Brain pericyte (primary cell): ENCODE measurements around the gene ACOT7.
"Not testable (repeated sequence)": the region's sequence is repeated elsewhere in the genome, so short reads cannot be mapped to it uniquely, and the experiment has no call there.

ENCODE experiments used
- DNase-seq: peaks from one replicate; pipeline ENCODE4 v3.0.0-alpha.2; 2012; ENCODE audit warnings: low read depth, low spot score

ACOT7 gene, protein sequence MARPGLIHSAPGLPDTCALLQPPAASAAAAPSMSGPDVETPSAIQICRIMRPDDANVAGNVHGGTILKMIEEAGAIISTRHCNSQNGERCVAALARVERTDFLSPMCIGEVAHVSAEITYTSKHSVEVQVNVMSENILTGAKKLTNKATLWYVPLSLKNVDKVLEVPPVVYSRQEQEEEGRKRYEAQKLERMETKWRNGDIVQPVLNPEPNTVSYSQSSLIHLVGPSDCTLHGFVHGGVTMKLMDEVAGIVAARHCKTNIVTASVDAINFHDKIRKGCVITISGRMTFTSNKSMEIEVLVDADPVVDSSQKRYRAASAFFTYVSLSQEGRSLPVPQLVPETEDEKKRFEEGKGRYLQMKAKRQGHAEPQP

DNA sequence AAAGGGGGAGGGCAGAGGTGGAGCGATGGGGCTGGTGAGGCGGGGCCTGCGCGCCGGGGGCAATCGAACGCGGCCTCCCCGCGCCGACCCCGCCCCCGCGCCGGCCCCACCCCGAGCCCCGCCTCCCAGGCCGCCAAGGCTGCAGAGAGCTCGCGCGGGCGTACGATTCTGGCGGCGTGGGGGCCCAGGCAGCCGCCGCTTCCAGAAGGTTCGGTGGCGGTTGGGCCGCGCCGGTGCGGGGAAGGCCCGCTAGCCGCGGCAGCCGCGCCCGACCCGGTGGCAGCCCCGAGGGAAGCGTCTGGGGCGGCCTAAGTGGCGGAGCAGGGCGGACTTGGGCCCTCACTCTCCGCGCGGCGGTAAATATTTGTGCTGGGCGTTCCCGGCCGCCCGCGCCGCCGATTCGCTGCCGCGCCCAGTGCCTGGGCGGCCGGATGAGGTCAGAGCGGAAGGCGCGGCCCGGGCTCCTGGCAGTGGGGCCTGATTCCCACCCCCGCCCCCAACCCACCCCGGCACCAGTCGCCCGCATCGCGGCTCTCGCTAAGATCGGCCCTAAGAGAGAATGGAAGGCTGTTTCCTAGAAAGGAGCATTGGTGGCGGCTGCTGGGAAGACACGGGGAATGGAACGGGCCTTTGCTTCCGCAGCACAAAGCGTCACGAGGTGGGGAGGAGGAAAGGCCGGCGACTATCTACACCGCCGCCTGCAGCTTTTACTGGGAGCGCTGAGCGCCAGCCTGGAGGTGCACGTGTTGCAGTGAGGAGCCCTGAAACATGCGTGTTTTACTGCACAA is at the start of gene ACOT7:
Gene ACOT7, minus strand, starts transcription at position 368 of the 788 bp plus-strand sequence. CDS start 368 bp downstream, outside the sequence.
- no peak for DNase-seq

DNA sequence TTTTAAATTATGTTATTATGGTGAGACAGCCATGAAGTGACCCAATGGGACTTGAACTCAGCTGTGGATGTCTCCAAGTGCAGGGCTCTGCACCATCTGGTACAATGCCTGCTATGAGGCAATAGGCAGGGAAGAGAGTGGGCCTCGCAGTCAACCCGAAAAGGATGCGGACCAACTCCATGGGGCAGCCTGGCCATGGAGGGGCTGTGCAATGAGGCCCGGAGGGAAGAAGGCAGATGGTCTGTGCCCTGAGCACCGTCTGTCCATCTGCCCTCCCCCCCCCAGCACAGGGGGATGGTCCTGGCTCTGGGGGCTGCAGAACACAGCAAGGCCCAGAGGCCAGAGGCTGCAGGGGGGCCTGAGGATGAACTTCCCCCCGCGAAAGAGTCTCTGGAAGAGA is 48.0 kb upstream of the ACOT7 start:
- DNase-seq, result no peak

DNA sequence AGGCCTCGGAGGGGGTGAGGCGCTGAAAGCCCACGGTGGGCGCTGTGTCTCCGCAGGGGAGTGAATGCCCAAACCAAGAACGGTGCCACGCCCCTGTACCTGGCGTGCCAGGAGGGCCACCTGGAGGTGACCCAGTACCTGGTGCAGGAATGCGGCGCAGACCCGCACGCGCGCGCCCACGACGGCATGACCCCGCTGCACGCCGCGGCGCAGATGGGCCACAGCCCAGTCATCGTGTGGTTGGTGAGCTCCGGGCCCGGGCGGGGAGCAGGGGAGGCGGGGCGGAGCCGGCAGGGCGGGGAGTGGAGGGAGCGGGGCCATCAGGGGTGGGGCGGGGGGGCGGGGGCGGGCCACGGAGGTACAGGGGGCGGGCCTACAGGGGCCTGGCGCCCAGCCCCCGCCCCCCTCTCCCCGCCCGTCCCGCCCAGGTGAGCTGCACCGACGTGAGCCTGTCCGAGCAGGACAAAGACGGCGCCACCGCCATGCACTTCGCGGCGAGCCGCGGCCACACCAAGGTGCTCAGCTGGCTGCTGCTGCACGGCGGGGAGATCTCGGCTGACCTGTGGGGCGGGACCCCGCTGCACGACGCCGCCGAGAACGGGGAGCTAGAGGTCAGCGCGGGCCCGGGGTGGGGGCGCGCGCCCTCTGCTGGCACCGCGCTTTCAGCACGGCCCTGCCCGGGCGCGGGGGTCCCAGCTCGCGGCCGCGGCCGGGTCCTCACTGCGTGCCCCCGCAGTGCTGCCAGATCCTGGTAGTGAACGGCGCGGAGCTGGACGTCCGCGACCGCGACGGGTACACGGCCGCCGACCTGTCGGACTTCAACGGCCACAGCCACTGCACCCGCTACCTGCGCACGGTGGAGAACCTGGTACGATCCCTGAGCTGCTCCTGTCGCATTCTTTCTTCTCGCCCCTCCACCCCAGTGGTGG is 46.9 kb upstream of the ACOT7 start:
- DNase-seq, result no peak

DNA sequence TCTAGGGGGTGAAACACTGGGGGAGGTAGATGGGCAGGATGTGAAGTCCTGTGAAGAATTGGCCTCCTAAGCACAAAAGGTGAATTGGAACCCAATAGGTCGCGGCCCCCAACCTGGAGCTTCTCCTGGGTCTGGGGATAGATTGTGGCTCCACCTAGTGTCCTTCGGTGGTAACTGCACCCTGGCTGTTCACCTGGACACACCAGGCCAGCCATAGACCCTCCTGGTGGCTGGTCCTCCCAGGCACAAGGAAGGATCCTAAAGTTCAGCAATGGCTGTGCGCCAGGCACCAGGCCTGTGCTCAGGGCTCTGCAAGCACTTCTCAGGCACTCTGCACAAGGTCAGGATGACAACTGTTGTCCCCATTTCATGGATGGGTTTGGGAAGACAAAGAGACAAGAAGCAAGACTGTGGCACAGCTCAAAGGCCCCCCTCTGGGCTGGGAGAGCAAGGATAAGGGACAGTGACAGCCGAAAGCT is 44.5 kb upstream of the ACOT7 start:
- DNase-seq, result no peak

DNA sequence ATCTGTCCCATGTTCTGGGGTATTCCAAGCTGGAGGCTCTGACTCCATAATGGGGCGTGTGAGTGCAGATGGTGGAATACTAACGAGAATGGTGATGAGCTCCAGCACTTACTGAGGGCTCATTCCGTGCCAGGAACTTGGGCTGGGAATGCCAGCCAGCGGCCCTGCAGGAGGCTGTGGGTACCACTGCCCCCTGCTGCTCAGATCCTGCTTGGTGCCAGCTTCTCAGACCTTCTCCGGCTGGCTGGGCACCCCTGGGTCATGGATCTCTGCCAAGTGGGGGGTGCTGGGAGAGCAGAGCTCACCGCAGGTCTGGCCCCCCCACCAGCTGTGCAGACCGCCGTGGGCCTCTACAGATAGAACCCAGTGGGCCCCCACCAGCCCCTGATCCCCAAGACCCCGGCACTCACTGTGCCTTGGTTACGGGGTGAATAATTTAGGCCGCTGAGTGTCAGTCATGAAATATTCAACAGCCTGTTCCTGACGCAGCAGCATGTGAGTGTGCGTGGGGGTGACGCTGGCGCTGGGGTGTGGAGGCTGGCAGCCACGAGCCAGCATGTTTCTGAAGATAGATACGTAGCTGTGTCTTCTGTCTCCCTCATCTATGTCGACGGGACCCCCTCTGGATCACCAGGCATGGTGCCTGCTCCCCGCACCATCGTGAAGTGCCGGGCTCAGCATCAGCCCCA is 43.6 kb upstream of the ACOT7 start:
- not testable (repeated sequence) for DNase-seq

DNA sequence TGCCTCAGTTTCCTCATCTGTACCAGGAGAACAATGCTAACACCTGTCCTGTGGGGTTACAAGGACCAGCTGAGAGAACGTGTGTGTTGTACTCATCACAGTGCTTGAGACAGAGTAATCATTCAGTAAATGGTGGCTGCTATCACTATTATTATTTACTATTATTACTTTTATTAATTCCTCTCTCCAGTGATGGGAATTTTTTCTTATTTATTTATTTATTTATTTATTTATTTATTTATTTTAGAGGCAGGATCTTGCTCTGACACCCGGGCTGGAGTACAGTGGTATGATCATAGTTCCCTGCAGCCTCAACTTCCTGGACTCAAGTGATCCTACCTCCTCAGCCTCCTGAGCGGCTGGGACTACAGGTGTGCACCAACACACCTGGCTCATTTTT is 42.7 kb upstream of the ACOT7 start:
- not testable (repeated sequence) for DNase-seq

DNA sequence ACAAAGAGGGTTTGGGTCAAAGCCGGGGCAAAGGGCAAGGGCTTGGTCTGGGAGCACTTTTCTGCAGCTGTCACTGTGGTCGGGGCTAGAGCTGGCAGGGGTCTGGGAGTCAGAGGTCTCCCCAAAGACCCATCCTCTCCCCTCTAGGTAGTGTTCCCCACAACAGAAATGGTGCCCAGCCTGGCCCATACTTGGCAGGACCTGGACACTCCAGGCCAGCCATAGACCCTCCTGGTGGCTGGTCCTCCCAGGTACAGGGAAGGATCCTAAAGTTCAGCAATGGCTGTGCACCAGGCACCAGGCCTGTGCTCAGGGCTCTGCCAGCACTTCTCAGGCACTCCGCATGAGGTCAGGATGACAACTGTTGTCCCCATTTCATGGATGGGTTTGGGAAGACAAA is 42.0 kb upstream of the ACOT7 start:
- no peak for DNase-seq

DNA sequence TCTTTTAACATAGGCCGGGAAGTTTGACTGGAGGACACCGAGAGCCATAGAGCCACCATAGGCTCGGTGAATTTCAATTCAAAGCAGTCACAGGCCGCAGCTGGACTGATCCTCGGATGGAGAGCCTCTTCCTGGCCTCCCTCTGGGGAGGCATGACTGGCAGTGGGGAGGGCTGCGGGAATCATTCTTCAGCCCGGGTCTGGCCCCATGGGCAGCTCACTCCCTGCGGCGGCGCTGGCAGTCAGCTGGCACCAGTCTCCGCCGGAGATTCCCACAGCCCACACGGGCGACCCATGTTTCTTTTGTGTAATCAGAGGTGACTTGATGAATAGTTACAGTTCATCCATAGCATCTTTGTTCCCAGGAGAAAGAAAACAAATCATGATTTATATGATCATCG is 41.6 kb upstream of the ACOT7 start:
- no peak for DNase-seq

DNA sequence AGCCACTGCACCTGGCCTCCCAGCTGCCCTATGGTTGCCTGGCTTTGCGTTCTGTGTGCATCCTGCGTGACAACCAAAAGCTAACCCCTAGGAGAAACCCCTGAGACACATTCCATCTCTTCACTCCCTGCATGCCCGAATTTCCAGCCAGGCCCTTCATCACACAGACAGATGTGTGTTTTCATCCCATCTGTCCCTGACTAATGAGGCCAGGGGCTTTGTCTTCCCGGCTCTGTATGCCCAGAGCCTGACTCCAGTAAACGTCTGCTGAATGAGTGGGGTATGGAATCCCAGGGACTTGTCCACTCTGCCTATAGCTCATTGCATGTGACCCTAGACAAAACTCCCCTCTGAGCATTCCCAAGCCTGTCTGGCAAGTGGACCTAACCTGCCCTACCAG is 40.6 kb upstream of the ACOT7 start:
- no peak for DNase-seq

DNA sequence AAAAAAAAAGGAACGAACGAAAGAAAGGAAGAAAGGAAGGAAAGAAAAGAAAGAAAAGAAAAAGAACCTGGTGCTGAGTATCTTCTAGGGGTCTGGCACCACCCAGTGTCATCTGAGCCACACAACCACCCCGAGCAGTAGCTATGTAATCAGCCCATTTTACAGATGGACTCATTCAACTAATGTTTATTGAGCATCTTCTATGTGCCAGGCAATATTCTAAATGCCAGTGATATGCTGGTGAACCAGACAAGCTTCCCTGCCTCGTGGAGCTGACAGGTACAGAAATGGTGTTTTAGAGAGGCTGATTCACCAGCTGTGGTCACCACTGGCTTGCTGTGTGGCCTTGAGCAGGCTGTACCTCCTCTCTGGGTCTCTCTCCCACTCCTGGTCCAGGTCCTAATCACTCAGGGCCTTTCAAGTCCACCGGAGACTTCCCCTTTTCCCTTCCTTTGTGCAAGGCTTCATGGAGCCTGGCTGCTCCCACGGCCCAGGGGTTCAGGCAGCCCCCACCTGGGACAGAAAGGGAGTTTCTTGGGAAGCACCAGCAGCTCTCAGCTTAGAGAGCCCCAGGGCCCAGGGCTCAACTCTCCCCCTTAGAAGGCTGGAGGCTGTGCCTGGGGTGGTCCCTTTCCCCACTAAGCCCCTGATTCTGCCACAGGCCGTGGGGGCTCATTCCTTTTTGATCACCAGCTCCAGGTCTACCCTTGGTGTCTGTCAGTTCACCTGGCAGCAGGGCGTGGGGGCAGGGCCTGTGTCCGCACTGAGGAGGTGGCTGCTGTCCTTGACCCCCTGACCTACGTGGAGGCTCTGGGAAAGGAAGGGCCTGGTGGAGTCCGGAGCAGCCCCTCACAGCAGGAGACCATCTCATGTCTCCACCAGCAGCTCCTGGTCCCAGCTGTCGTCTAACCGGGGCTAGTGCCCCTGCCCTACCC is 38.3 kb upstream of the ACOT7 start:
- not testable (repeated sequence) for DNase-seq

DNA sequence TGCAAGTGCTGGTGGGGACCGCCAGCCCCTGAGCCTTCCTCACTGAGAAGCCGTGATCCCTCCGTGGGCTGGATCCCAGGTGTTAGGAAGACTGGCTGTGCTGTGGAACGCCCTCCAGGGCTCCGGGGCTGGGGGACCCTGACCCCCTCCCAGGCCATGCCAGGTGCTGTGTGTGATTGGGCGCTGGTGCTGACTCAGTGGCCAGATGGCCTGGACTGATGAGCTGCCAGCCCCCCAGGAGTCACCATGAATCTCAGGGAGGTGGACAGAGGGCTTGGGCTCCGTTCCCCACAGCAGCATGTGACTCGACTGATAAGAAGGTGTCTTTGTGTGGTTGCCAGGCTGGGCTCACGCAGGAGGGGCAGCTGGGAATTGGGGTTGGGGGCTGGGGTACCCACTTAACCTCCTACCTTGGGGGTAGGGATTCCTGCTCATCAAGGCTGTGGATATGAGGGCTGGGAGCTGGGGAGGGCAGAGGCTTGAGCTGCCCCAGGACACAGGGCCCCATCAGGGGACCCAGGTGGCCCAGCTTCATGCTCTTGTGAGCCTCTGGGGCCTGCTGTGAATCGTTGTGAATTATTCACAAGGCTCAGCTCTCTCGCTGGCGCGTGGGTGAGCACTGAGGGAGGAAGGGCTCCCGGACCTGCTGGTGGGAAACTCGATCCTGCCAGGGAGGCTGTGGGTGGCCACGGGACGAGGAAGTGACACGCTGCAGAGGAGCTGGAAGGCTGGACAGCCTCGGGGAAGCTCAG is 36.3 kb upstream of the ACOT7 start:
- not testable (repeated sequence) for DNase-seq

DNA sequence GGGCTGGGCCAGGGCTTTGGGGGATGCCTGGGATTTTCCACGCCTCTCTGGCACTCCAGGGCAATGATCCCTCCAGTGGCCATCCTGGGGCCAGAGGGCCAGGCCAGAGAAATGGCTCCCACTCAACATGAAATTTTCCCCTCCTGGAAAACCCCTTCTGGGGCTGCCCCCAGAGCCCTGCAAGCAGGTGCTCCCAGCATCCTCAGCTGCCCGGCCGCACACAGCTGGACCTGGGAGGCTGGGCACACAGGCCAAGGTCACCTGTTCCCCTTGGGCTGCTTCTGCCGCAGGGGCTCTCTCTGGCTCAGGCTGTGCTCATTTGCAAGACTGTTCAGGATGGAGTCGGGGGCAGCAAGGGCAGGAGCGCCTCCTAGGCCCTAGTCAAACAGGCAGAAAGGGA is 34.9 kb upstream of the ACOT7 start:
- not testable (repeated sequence) for DNase-seq

DNA sequence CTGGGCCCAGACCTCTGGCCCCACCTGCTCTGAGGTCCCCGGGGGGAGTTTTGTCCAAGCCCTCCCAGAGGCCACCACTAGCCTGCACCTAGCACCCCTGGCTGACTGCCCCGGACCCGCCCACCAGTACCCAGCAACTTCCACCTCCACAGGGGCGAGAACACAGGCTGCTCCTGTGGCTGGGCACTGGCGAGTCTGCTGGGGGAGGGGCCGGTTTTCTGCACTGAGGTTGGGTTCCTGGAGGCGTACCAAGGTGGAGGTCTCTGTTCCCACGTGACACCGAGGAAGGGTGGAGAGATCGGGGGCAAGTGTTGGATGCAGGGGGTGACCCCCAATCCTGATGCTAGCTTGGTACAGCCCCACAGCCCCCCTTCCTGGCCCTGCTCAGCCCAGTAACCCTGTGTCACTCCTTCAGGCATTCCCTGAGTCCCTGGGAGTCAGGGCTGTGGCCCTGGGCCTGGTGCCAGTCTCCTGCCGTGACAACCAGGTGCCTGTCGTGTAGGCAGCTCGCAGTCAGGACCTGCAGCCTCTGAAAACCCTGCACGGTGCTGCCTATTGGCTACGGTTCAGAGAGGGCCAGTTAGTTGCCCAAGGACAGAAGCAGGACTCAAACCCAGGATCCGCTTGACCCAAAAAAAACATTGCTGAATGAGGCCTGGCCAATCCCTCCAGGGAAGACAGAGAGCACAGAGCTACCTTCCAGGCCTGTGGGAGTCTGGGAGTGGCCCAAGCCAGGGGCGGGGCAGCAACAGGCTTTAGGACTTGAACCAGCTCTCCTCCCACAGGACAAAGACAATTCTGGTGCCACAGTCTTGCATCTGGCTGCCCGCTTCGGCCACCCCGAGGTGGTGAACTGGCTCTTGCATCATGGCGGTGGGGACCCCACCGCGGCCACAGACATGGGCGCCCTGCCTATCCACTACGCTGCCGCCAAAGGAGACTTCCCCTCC is 34.1 kb upstream of the ACOT7 start:
- DNase-seq, result no peak

DNA sequence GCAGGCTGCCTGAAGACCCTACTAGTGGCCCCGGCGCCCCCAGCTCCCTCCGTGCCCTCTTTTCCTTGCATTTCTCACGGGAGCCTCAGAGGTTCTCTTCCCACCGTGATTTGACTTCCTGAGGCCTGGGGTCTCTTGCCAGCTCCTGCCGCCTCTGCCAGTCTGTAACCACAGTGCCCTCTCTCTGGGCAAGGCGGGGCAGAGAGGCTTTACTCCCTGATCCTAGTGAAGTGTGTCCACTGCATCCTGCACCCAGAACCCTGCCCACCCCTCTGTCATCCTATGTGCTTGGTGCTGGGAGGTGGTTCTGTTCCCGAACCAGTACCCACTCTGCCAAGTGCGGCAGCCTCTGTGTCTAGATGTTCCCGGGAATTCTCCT is 33.4 kb upstream of the ACOT7 start:
- no peak for DNase-seq

DNA sequence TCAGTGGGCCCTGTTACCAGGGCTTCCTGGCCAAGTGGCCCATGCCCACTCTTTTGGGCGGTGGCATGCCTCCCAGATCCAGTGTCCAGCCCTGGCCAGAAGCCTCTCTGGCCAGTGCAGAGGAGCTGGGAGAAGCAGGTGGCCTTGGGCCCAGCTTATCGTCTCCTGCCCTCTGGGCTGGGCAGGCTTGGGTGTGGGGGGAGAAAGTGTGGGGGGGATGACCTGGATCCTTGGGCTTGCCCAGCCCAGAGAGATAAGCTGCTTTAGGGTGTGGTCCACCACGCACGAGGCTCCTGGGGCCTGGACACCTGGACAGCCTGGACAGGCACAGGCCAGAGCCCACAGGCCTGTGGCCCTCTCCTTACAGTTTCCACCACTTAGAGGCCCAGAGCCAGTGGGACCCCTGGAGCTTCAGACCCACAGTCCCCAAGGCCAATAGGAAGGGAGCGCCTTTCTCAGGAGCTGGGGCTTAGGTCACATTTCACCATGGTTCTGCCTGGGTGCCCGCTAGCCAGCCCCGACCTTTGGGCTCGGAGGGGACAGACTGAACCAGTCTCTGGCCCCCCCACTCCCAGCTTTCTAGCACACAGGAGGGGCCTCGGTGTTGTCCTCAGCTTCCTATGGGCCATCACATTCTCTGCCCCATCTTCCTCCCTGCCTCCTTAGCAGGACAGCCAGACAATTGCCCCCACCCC is 32.9 kb upstream of the ACOT7 start:
- DNase-seq, result no peak

DNA sequence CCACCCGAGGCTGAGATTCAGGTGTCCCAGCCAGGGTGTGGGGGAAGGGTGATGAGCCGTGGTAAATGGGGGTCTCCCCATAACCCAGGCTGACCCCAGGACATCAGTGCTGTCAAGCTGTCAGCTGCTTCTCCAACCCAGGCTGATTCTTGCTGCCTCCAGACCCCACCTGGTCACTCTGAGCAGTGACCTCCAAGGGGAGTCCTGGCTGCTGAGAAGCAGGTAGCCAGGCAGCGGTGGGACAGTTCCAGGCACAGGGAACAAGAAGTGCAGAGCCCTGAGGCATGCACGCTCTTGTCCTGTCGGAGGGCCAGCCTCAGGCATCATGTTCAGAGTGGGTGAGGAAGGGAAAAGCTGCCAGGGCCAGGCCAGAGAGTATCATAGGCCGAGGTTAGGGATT is 32.1 kb upstream of the ACOT7 start:
- no peak for DNase-seq
